Measurements from ENCODE around the gene MCTP2.
"Not testable (repeated sequence)": the region's sequence is repeated elsewhere in the genome, so short reads cannot be mapped to it uniquely, and the experiment has no call there.

The MCTP2 gene

GRCh38 chr15:94485148-94485719 lies 253.9 kb downstream of the MCTP2 start:
- DNase-seq (ENCODE audit: low read depth in 1 of 2, low spot score in 1 of 2) = no peak
- Histone ChIP-seq H3K4me3 (replicated peaks; ENCODE audit: insufficient read depth, low read length) (no peak overlapping the region), H3K27me3 (ENCODE audit: insufficient read depth, poor library complexity, severe bottlenecking) (peaks cover 5% of the 10 kb centered on the region), H3K27ac (replicated peaks) (no peak overlapping the region)
- no peak for TF ChIP-seq REST (IDR thresholded peaks at IDR 0.05; ENCODE audit: insufficient replicate concordance, low read depth)
- TF ChIP-seq GABPA (IDR thresholded peaks at IDR 0.05; ENCODE audit: low read depth) = no peak
- no peak for TF ChIP-seq SPI1 (IDR thresholded peaks at IDR 0.05; ENCODE audit: borderline replicate concordance, low read depth)
- TF ChIP-seq, protein P1, sequence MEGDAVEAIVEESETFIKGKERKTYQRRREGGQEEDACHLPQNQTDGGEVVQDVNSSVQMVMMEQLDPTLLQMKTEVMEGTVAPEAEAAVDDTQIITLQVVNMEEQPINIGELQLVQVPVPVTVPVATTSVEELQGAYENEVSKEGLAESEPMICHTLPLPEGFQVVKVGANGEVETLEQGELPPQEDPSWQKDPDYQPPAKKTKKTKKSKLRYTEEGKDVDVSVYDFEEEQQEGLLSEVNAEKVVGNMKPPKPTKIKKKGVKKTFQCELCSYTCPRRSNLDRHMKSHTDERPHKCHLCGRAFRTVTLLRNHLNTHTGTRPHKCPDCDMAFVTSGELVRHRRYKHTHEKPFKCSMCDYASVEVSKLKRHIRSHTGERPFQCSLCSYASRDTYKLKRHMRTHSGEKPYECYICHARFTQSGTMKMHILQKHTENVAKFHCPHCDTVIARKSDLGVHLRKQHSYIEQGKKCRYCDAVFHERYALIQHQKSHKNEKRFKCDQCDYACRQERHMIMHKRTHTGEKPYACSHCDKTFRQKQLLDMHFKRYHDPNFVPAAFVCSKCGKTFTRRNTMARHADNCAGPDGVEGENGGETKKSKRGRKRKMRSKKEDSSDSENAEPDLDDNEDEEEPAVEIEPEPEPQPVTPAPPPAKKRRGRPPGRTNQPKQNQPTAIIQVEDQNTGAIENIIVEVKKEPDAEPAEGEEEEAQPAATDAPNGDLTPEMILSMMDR (IDR thresholded peaks at IDR 0.05; ENCODE audit: insufficient read depth, low read length) = no peak

DNA sequence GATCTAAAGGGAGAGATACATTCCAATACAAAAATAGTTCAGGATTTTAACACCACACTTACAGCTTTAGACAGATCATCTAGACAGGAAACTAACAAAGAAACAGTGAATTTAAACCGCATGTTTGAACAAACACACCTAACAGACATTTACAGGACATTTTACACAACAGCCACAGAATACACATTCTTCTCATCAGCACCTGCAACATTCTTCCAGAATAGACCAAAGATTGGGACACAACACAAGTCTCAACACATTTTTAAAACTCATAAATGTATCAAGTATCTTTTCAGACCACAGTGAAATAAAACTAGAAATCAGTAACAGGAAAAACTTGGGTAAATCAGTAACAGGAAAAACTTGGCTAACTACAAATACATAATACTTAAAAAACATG lies 256.3 kb downstream of the MCTP2 start:
- H3K27me3 ChIP-seq (ENCODE audit: insufficient read depth, poor library complexity, severe bottlenecking) = peaks cover 5% of the 10 kb centered on the region
- no peak for DNase-seq (ENCODE audit: low read depth in 1 of 2, low spot score in 1 of 2)
- no peak for TF ChIP-seq REST (IDR thresholded peaks at IDR 0.05; ENCODE audit: insufficient replicate concordance, low read depth)
- no peak for TF ChIP-seq POLR2AphosphoS5 (IDR thresholded peaks at IDR 0.05; ENCODE audit: low read depth)
- no peak for TF ChIP-seq GABPA (IDR thresholded peaks at IDR 0.05; ENCODE audit: low read depth)
- TF ChIP-seq, protein P1 (IDR thresholded peaks at IDR 0.05; ENCODE audit: insufficient read depth, low read length) = no peak
- TF ChIP-seq SPI1 (IDR thresholded peaks at IDR 0.05; ENCODE audit: borderline replicate concordance, low read depth) = no peak
- no peak overlapping the region for H3K4me3 ChIP-seq (replicated peaks; ENCODE audit: insufficient read depth, low read length)
- H3K27ac ChIP-seq (replicated peaks) = no peak overlapping the region

- Histone ChIP-seq H3K4me3 (replicated peaks; ENCODE audit: insufficient read depth, low read length) (no peak overlapping the region), H3K27ac (replicated peaks) (no peak overlapping the region), H3K27me3 (ENCODE audit: insufficient read depth, poor library complexity, severe bottlenecking) (peaks cover 5% of the 10 kb centered on the region)
- no peak for DNase-seq (ENCODE audit: low read depth in 1 of 2, low spot score in 1 of 2)
- TF ChIP-seq, protein P1 (IDR thresholded peaks at IDR 0.05; ENCODE audit: insufficient read depth, low read length) = no peak
- no peak for TF ChIP-seq REST (IDR thresholded peaks at IDR 0.05; ENCODE audit: insufficient replicate concordance, low read depth)
- no peak for TF ChIP-seq POLR2AphosphoS5 (IDR thresholded peaks at IDR 0.05; ENCODE audit: low read depth)
- no peak for TF ChIP-seq GABPA (IDR thresholded peaks at IDR 0.05; ENCODE audit: low read depth)
- TF ChIP-seq SPI1 (IDR thresholded peaks at IDR 0.05; ENCODE audit: borderline replicate concordance, low read depth) = no peak
Observed at GRCh38 chr15:94493176-94493575, 261.8 kb downstream of the MCTP2 start.

DNA sequence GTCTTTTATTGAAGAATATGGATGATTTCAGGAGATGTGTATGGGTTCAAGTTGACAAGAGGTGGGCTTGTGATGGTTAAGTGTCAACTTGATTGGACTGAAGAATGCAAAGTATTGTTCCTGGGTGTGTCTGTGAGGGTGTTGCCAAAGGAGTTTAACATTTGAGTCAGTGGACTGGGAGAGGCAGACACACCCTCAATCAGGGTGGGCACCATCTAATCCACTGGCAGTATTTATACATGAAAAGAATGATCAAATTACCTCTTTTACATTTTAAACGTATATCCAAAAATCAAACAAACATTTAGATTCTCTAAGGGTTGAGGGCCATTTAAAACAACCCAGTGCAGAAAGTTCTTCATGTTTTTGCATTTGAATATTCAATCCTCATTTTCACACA lies 262.2 kb downstream of the MCTP2 start:
- not testable (repeated sequence) for H3K27ac ChIP-seq (replicated peaks); DNase-seq (ENCODE audit: low read depth in 1 of 2, low spot score in 1 of 2); H3K27me3 ChIP-seq (ENCODE audit: insufficient read depth, poor library complexity, severe bottlenecking); H3K4me3 ChIP-seq (replicated peaks; ENCODE audit: insufficient read depth, low read length)
